Hypothalamus (tissue), 51 donors: ENCODE measurements around the gene UBE2J2.

Experiments used
- DNase-seq, 51 donors: peaks; one replicate each; lab custom pipeline; 2025; lab: John Stamatoyannopoulos, UW

UBE2J2 gene

GRCh38 chr1:1231400-1232207 lies 42.0 kb downstream of the UBE2J2 start, which contains the start of gene SDF4:
TSS of gene SDF4 (minus strand) at chr1:1232001. CDS start at chr1:1228772, 3,229 bp downstream.
- peak; percentile 63 to 97 (median 93) for DNase-seq

GRCh38 chr1:1230656-1231399 lies 42.8 kb downstream of the UBE2J2 start:
- no peak for DNase-seq

DNA sequence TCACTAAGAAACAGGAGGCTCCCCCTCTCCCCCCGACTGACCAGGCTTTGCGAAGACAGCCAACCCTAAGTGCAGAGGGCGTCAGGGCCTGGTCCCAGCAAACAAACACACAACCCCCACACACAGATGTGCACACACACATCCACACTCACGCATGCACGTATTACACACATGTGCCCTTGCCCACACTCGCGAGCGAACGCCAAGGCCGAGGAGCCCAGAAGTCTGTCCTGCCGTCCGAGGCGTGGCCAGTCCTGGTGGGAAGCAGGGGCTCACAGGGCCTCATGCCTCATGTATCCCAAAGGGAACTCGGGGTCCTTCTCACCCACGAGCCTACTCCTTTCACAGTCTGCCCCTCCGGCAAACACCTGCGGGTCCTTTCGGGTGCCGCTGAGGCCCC lies 43.9 kb downstream of the UBE2J2 start:
- DNase-seq, result no peak

GRCh38 chr1:1228596-1229321 lies 44.9 kb downstream of the UBE2J2 start:
- no peak for DNase-seq

- DNase-seq, result no peak
Measured at GRCh38 chr1:1228187-1228586, 45.5 kb downstream of the UBE2J2 start.

DNA sequence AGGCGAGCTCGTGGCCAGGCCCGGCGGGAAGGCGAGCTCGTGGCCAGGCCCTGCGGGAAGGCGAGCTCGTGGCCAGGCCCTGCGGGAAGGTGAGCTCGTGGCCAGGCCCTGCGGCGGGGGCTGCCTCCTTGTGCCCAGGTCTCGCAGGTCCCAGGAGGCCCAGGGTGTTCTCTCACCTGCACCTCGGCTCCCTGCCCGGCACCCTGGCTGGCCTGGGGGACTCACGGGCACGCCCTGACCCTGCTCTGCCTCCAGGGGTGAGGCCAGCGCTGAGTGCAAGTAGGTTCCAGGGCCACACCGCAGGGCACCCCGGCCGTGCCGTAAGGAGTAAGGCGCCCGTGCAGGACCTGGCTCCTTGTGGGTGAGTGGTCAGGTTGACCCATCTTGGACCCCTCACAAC lies 46.3 kb downstream of the UBE2J2 start:
- DNase-seq, result no peak

DNA sequence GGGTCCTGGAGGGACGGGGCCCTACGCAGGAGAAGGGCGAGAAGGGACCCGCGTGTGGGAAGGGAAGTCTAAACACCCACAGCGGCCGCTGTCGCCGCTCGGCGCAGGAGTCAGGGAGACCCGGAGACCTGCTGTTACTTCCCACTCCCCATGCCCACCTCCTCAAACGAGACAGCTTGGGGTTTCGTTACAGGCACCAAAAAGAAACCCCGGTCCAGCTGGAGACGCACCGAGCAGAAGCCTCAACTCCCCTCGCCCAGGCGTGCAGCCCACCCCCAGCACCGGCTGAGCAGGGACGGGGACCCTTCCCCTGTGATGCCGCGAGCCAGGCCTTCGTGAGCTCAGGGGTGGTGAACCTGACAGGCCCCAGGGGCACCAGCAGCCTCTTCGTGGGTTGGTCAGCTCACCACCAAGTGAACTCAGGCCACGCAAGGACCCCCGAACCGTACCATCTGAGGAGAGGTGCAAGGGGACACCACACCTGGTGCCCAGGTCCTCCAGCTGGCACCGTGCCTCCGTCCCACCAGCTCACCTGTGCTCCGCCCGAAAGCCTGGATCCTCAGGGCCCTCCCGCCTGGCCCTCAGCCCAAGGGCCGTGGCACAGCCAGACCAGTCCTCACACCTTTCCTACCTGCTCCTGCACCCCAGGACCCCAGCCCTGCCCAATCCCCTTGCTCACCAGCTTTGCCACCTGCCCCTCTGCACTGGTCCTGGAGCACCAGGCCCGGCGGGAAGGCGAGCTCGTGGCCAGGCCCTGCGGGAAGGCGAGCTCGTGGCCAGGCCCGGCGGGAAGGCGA lies 46.9 kb downstream of the UBE2J2 start:
- no peak for DNase-seq

- no peak for DNase-seq
Measured at GRCh38 chr1:1225913-1226312, 47.7 kb downstream of the UBE2J2 start.

- no peak for DNase-seq
Measured at GRCh38 chr1:1225238-1225845, 48.3 kb downstream of the UBE2J2 start.

GRCh38 chr1:1223891-1224290 lies 49.8 kb downstream of the UBE2J2 start:
- no peak for DNase-seq

GRCh38 chr1:1223321-1223720 lies 50.3 kb downstream of the UBE2J2 start:
- DNase-seq, result no peak

DNA sequence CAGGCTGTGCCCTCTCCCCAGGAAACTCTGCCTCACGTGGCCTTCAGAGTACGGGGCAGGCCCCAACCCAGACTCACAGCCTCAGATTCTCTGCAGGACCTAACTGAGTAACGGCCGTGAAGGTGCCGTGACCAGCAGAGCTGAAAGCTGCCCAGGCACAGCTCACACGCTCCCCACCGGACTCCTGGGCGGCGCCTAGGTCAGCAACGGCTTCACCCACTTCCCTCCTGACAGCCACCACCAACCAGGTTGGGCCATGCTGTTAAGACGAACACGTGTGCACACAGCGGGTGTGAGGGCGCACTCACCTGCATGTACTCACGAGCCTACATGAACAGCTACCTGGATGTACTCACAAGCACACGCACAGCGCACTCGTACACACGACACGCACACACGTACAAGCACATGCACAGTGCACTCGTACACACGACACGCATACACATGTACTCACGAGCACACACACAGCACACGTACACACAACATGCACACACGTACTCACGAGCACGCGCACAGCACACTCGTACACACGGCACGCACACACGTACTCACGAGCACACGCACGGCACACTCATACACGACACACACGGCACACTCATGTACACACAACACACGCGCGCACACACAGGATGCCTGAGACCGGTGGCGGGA lies 51.0 kb downstream of the UBE2J2 start:
- no peak for DNase-seq

GRCh38 chr1:1221887-1222574 lies 51.6 kb downstream of the UBE2J2 start:
- no peak for DNase-seq

DNA sequence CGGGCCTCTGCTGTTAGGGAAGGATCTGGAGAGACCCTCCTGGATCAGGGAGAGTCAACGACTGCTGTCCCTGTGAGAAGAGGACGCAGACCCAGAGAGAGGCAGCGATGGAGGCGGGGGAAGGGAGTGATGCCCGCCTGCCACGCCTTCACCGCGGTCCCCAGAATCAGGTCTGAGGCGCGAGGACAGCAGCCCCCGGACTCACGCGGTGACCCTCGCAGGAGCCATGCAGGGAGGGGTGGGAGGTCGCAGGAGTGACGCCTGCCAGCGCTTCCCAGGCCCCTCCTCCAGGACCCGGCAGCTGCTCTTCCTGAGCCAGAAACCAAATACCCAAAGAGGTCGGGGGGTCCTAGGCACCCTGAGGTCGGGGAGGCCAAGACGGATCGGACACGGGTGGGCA lies 53.5 kb downstream of the UBE2J2 start:
- DNase-seq, result no peak

DNA sequence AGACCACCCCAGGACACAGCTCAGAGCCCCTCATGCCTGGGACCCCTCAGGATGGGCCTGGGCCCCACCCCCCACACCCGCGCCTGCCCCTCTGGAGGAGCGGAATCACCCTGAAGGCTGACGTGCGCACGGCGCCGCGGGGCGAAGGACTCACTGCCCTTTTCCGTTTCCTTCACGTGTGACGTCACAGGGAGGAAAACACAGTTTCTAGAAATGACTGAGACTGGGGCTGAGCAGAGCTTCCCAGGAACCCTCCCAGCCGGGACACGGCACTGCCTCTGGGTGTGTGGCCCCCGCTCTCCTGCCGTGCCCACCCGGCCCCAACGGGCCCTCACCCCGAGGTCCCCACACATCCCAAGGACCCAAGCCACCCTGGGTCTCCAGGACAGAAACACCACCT lies 54.3 kb downstream of the UBE2J2 start:
- no peak for DNase-seq

DNA sequence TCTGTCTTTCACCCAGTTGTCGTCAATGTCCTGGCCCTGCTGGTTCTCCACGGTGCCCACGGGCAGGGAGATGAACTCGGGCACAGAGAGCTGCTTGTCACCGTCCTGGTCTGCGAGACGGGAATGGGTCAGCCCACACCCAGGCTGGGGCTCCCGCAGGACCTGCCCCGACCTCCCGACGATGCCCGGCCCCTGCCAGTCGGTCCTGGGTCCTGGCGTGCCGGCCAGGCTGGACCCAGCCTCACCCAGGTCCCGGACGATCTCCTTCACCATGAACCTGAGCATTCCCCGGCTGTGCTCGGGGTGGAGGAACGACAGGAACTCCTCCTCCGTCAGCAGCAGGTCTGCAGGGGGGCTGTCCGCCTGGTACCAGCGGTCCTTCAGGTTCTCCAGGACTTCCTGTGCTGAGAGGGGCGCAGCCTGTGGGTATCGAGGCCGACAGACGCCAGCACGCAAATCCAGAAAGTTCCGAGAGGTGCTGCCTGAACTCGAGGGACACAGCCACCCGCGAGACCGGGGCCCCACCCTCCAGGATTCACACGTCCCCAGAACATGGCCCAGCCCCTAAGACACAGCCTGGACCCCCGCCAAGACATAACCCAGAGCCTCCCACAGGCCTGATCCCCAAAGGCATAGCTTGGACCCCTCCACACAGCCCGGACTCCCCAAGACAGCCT lies 55.0 kb downstream of the UBE2J2 start:
- DNase-seq, result no peak

GRCh38 chr1:1217621-1218523 lies 55.8 kb downstream of the UBE2J2 start:
- no peak for DNase-seq
